ENCODE data around the gene FETUB.

The FETUB gene

DNA sequence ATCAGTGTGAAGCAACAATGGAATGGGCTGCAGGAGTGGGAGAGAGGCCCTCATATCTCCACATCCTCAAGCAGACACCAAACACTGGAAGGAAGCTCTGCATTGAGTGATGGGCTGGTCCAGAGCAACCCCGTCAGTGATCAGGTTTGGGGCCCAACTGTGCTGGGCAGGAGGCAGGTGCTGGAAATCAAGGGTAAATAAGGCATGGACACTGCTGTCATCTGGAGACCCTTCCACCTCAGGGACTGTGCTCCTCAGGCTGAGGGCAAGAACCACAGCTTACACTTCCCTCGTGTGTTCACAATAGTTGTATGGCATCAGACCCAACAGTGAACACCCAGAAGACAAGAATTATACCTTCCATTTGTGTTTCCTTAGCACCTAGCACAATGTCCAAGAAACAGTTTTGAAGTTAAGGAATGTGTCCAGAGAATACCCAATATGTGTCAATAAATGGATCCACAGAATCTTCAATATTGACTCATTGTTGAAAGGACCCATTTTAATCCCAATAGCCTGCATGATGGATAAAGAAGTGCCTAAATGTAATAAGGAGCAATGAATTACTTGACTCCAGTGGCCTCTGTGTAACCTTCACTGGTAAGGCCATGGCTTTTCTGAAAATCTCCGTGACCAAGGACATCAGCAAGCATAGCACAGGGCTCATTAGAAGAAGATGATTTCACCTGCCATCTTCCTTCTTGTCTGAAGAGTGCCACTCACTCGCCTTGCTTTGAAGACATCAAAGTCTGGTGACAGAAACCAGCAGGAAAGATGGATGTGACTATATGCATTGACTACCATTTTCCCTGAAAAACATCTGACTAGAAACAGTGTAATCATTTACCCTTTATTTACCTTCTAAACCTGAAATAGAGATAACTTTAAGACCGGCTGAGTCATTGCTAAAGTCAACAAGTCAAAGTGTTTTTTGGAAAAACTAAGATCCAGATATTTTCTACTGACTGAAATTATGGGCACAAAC lies 34.3 kb upstream of the FETUB start:
- H3K36me3 Mint-ChIP-seq (ENCODE audit: low read depth) = no peaks in the 10 kb centered on the region
- H3K4me1 Mint-ChIP-seq (ENCODE audit: low read depth) = peaks cover 2% of the 10 kb centered on the region
- peaks cover 12% of the 10 kb centered on the region for H3K27me3 Mint-ChIP-seq (ENCODE audit: low read depth)
- no peak overlapping the region for H3K27ac Mint-ChIP-seq
- no peak overlapping the region for H3K4me3 Mint-ChIP-seq
- no peak for DNase-seq (ENCODE audit: low spot score)
- no peaks in the 10 kb centered on the region for H3K9me3 Mint-ChIP-seq

DNA sequence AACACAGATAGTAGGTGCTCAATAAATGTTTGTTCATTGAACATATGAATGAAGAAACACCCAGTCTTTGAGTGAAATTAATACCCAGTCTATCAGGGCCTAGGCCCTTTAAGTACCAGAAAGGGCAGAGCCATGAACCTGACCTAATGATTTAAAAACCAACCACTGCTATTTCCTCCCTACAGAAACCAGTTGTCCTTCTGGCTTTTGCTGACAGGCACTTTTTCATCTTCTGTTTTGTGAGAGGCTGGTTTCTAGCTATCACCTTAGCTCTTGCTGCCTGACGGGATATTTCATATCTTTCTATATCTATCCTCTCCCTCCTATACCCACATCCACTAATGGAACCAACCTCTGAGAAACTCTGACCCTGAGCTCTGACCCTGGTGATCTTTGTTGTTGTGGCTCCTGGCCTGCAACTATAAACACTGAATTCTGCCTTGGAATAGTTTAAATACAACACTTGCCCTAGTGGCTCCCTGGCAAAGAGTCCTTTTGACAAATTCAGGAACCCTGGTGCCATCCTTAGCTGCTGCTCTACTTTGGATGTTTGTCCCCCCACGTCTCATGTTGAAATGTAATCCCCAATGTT lies 31.5 kb upstream of the FETUB start:
- Mint-ChIP-seq H3K4me3 (no peak overlapping the region), H3K27ac (no peak overlapping the region), H3K36me3 (ENCODE audit: low read depth) (no peaks in the 10 kb centered on the region), H3K4me1 (ENCODE audit: low read depth) (no peaks in the 10 kb centered on the region), H3K9me3 (no peaks in the 10 kb centered on the region), H3K27me3 (ENCODE audit: low read depth) (peaks cover 23% of the 10 kb centered on the region)
- DNase-seq (ENCODE audit: low spot score) = no peak

DNA sequence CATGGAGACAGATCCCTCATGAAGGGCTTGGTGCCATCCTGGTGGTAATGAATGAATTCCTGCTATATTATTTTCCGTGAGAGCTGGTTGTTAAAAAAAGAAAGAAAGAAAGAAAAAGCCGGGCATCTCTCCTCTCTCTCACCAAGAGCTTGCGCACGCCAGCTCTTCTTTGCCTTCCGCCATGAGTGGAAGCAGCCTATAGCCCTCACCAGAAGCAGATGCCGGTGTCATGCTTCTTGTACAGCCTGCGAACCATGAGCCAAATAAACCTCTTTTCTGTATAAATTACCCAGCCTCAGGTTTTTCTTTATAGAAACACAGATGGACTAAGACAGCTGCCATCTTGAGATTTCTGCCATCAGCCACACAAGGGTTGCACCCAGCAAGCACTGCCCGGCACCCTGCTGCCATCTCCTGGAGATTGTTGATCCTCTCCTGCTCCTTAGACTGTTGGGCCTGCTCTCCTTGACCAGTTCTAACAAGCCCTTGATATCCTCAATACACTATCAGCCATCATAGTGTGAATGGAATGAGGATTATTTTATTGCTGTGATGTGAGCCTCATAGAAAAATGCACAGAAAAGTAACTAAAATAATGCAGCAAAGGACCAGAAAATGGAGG lies 30.8 kb upstream of the FETUB start:
- Mint-ChIP-seq H3K9me3 (no peaks in the 10 kb centered on the region), H3K4me3 (no peak overlapping the region), H3K27me3 (ENCODE audit: low read depth) (peaks cover 24% of the 10 kb centered on the region), H3K4me1 (ENCODE audit: low read depth) (peaks cover under 1% of the 10 kb centered on the region), H3K27ac (no peak overlapping the region), H3K36me3 (ENCODE audit: low read depth) (no peaks in the 10 kb centered on the region)
- DNase-seq (ENCODE audit: low spot score) = no peak

DNA sequence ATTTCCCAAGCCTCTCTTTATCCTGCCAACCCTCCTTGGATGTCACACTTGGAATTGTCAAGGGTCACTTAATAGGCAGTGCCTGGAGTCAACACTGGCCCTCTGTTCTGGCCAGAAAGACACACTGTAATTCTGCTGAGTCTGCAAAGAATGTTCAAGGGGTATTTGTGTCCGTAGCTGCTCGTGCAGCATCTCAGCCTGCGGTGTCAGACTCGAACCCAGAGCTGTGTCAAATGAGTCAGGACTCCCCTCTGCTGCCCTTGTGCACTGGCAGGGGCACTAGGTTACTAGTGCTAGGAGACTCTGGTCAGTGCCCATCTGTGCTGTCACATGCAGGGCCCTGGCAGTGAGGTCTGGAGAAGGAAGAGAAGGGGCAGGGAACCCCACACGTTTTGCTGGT lies 28.1 kb upstream of the FETUB start:
- Mint-ChIP-seq H3K27ac (no peak overlapping the region), H3K4me3 (no peak overlapping the region), H3K36me3 (ENCODE audit: low read depth) (no peaks in the 10 kb centered on the region), H3K27me3 (ENCODE audit: low read depth) (peaks cover 24% of the 10 kb centered on the region), H3K4me1 (ENCODE audit: low read depth) (peaks cover 12% of the 10 kb centered on the region), H3K9me3 (no peaks in the 10 kb centered on the region)
- DNase-seq (ENCODE audit: low spot score) = no peak

DNA sequence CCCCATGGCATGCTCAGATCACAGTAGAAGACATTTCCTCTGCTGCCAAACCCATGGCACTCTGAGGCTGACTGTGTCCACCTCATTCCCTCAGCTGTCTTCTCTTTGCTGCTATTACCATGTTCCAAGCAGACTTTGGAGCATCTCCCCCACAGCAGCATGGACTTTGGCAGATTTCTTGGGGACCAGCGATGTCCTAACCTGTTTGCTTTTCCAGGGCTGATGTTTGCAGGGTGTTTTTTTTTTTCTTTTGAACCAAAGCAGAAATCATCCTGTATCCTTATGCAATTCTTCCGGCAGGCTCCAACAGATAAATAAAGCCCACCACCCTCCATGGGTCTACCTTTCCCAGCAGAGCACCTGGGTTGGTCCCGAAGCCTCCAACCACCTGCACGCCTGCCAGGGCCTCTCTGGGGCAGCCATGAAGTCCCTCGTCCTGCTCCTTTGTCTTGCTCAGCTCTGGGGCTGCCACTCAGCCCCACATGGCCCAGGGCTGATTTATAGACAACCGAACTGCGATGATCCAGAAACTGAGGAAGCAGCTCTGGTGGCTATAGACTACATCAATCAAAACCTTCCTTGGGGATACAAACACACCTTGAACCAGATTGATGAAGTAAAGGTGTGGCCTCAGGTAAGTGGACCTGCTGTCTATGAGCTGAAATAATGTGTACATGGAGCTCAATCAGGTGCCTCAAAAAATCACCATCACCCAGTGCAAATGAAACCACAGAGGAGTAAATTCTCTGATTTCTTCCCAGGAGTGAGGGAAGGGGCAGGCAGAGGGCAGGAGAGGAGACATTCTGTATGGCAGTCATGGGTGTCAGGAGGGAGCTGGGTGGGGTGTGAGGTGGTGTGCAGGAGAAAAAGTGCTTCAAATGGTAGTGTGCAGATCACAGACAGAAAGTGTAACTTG lies 27.2 kb upstream of the FETUB start, which contains the start of gene AHSG:
TSS of gene AHSG (plus strand) at position 340 of the 916 bp plus-strand sequence. CDS start at position 422, 82 bp downstream.
- H3K9me3 Mint-ChIP-seq = no peaks in the 10 kb centered on the region
- no peaks in the 10 kb centered on the region for H3K36me3 Mint-ChIP-seq (ENCODE audit: low read depth)
- H3K4me3 Mint-ChIP-seq = no peak within 1 kb of the TSS
- H3K4me1 Mint-ChIP-seq (ENCODE audit: low read depth) = peaks cover 15% of the 10 kb centered on the region
- no peak for DNase-seq (ENCODE audit: low spot score)
- H3K27me3 Mint-ChIP-seq (ENCODE audit: low read depth) = peaks cover 28% of the 10 kb centered on the region
- H3K27ac Mint-ChIP-seq = no peak within 1 kb of the TSS

DNA sequence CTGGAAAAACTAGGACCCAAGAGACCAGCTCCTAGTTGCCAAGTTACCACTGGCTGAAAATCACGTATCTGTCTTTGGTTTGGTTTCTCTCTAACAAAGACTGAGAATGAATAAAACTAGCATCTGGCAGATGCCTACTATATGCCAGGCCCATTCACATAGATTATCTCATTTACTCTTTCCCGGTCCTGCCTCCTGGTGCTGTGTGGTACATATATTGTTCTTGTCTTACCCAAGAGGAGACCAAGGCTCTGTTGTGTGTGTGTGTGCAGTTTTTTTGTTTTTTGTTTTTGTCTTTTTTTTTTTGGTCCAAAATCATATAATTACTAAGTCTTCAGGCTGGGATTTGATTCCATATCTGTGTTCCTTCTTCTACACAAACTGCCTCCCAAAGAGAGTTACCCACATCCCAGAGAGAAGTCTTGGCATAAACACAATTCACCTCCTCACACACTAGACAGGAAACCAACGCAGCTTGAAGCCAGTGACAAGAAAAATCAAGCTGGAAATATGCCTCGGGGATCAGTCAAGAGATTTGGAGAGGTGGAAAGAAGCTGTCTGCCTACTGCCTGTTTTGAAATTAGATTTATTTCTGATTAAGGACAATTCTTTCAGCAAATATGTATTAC lies 26.4 kb upstream of the FETUB start:
- no peaks in the 10 kb centered on the region for H3K9me3 Mint-ChIP-seq
- peaks cover 36% of the 10 kb centered on the region for H3K27me3 Mint-ChIP-seq (ENCODE audit: low read depth)
- peaks cover 15% of the 10 kb centered on the region for H3K4me1 Mint-ChIP-seq (ENCODE audit: low read depth)
- H3K36me3 Mint-ChIP-seq (ENCODE audit: low read depth) = no peaks in the 10 kb centered on the region
- H3K4me3 Mint-ChIP-seq = no peak overlapping the region
- DNase-seq (ENCODE audit: low spot score) = no peak
- no peak overlapping the region for H3K27ac Mint-ChIP-seq

DNA sequence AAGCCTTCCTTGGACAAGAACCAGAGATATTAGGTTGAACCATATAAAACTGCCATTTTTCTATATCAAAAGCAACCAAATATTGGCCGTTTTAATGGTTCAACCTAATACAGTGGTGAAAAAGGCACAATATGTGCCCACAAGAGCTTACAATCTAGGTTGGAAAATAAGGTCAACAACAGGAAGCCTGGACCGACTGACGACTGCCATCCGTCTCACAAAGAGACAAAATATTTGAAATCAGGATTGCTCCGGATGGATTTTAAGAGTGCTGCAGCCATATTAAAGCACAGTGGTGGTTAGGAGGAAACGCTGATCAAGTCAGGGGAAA lies 26.0 kb upstream of the FETUB start:
- Mint-ChIP-seq H3K4me1 (ENCODE audit: low read depth) (peaks cover 15% of the 10 kb centered on the region), H3K9me3 (no peaks in the 10 kb centered on the region), H3K4me3 (peak overlapping the region; percentile 35), H3K27ac (no peak overlapping the region), H3K27me3 (ENCODE audit: low read depth) (peaks cover 37% of the 10 kb centered on the region), H3K36me3 (ENCODE audit: low read depth) (no peaks in the 10 kb centered on the region)
- DNase-seq (ENCODE audit: low spot score) = no peak

DNA sequence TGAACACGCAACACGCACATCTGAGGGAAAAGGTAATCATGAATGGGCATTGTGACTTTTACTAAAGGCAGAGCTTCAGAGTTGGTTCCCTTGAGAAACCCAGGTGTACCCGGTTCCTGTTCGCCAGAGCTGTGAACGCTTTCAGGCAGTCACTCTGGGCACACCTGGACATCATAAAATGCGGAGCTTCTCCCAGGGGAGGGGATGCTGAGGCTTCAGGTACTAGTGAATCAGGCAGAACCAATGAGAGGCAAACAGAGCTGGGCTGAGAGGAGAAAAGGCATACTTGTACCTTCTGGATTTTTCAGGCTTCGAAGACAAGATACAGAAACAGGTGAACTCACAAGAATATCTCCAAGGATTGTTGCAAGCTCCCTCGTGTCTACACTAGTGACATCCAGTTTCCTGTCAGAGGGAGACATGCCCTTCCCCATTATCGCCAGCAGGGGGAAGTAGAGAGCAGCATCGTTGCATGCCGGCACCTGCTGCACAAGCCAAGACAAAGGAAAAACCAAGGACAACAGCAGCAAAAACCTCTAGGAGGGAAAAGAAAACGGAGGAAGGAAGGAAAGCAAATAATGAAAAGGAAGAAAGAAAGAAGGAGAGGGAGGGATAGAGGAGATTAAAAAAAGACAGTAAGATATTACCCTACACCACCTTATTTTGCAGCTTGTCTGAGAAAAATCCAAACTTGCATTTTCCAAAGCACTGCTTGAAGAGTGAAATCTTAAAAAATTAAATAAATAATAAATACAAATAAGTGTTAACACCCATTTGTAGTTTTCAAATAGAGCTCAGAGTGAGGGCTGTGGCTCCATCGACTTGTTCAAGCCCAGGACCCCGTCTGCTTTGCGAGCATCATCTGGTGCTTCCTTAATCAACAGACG lies 25.4 kb upstream of the FETUB start:
- H3K27ac Mint-ChIP-seq = no peak overlapping the region
- H3K4me1 Mint-ChIP-seq (ENCODE audit: low read depth) = peaks cover 15% of the 10 kb centered on the region
- peak overlapping the region; percentile 35 for H3K4me3 Mint-ChIP-seq
- DNase-seq (ENCODE audit: low spot score) = peak; percentile 65
- peaks cover 37% of the 10 kb centered on the region for H3K27me3 Mint-ChIP-seq (ENCODE audit: low read depth)
- H3K9me3 Mint-ChIP-seq = no peaks in the 10 kb centered on the region
- no peaks in the 10 kb centered on the region for H3K36me3 Mint-ChIP-seq (ENCODE audit: low read depth)

DNA sequence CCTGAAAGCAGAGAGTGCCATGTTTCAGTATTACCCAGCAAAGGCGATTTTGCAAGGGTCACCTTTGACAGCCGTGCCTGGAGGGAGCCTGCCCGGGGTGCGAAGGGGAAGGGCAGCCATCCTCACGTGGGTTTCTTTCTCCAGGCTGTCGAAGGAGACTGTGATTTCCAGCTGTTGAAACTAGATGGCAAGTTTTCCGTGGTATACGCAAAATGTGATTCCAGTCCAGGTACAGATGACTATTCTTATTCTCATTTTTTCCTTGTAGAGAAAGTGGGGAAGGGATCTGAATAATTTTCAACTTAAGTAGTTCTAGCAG lies 23.9 kb upstream of the FETUB start:
- no peak overlapping the region for H3K27ac Mint-ChIP-seq
- H3K36me3 Mint-ChIP-seq (ENCODE audit: low read depth) = no peaks in the 10 kb centered on the region
- DNase-seq (ENCODE audit: low spot score) = no peak
- no peaks in the 10 kb centered on the region for H3K9me3 Mint-ChIP-seq
- no peak overlapping the region for H3K4me3 Mint-ChIP-seq
- peaks cover 15% of the 10 kb centered on the region for H3K4me1 Mint-ChIP-seq (ENCODE audit: low read depth)
- H3K27me3 Mint-ChIP-seq (ENCODE audit: low read depth) = peaks cover 40% of the 10 kb centered on the region

DNA sequence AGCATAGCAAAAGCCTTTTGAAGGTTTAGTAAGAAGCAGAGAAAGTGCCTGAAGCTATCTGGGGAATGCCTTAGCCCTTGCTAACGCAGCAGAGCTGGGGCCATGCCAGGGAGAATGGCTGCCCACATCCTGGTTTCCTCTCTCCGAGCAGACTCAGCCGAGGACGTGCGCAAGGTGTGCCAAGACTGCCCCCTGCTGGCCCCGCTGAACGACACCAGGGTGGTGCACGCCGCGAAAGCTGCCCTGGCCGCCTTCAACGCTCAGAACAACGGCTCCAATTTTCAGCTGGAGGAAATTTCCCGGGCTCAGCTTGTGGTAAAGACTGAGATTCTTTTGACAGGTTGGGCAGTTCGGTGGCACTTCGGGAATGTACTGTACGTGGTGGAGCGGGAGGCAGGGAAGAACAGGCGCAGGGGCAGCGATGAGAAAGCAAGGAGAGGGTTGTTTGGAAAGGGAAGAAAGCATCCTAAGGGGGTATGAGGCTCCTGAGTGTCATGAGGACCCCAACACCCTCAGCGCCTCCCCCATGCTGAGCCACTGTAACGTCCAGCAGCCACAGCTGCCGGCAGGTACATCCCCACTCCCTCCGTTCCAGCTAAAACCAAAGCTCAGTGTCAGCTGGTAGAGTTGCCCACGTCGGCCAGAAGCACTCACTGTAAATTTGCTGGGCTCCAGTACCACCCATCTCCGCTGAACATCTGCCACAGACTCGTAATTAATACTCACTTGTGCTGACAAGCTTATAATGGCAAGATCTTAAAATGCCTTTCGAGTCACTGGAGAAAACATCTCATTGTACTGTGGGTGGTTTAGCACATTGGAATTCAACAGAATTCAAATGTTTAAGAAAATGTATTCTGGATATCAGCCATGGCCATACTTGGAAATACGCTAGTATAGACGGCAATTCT lies 22.9 kb upstream of the FETUB start:
- Mint-ChIP-seq H3K27ac (peak overlapping the region; percentile 19), H3K27me3 (ENCODE audit: low read depth) (peaks cover 39% of the 10 kb centered on the region), H3K4me3 (peak overlapping the region; percentile 76), H3K4me1 (ENCODE audit: low read depth) (peaks cover 15% of the 10 kb centered on the region), H3K9me3 (no peaks in the 10 kb centered on the region), H3K36me3 (ENCODE audit: low read depth) (no peaks in the 10 kb centered on the region)
- DNase-seq (ENCODE audit: low spot score) = peak; percentile 86

DNA sequence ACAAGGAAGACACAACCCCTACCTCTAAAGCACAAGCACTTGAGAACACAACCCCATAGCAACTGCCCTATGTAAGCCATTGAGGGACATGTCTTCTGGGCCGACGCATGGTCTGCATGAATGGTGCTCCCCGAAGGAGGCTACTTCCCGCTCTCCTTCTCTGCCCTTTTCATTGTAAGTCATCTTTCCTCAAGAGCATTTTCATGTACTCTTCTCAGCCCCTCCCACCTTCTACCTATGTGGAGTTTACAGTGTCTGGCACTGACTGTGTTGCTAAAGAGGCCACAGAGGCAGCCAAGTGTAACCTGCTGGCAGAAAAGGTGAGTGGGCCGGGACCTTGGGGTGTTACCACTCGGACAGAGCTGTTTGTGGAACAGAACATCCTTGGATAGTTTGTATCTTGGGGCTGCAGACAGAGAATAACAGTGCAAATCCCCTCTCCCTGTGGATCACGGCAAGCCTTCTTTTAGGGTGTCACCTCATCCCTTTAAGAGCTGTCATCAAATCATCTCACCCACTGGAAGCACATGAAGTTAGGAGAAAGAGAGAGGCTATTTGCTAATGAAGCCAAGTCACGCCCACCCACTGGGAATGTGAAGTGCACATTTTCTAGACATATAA lies 21.8 kb upstream of the FETUB start:
- DNase-seq (ENCODE audit: low spot score) = no peak
- Mint-ChIP-seq H3K36me3 (ENCODE audit: low read depth) (no peaks in the 10 kb centered on the region), H3K4me3 (no peak overlapping the region), H3K27ac (no peak overlapping the region), H3K27me3 (ENCODE audit: low read depth) (peaks cover 39% of the 10 kb centered on the region), H3K4me1 (ENCODE audit: low read depth) (peaks cover 15% of the 10 kb centered on the region), H3K9me3 (no peaks in the 10 kb centered on the region)
